Measurements from ENCODE around the gene APBB1.

DNA sequence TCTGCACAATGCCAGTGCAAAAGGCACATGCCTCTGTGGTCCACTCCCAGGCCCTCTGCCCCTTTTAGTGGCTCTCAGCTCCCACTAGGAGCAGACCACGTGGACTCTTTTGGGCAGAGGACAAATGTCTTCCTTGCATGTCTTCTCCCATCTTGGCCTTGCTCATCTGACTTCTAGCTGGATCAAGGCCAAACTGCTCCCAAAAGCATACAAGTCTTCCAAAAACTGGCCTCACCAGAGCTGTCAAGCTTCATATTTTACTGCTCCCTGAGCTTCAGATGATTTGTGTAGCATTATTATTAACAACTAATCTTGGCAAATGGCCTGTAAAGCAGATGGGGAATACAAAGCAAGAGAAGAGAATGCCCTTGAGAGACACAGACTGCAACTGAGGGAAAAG, 21.7 kb downstream of the APBB1 start:
- TF ChIP-seq TARDBP (IDR thresholded peaks at IDR 0.05) (no peak), FOXA1 (IDR thresholded peaks at IDR 0.05) (no peak), HDGF (IDR thresholded peaks at IDR 0.05; ENCODE audit: borderline replicate concordance) (no peak), PKNOX1 (IDR thresholded peaks at IDR 0.05) (no peak), LEF1 (IDR thresholded peaks at IDR 0.05; ENCODE audit: borderline replicate concordance) (no peak), SP1 (IDR thresholded peaks at IDR 0.05) (no peak)
